ENCODE measurements around the gene AIFM3.

AIFM3 gene

DNA sequence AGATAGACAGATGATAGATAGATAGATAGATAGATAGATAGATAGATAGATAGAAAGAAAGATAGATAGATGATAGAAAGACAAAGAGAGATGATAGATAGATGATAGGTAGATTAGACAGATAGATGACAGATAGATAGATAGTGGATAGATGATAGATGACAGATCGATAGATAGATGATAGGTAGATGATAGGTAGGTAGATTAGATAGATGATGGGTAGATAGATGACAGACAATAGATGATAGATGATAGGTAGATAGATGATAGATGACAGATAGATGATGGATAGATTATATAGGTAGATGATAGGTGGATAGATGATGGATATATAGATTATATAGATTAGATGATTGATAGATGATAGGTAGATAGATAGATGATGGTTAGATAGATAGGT, 19.3 kb downstream of the AIFM3 start:
- H3K27ac Mint-ChIP-seq = no peak overlapping the region
- ATAC-seq = no peak
- H3K4me3 Mint-ChIP-seq = no peak overlapping the region
- no peaks in the 10 kb centered on the region for H3K9me3 Mint-ChIP-seq
- no peaks in the 10 kb centered on the region for H3K27me3 Mint-ChIP-seq
- peaks cover 23% of the 10 kb centered on the region for H3K4me1 Mint-ChIP-seq
- H3K36me3 Mint-ChIP-seq = peaks cover 32% of the 10 kb centered on the region

DNA sequence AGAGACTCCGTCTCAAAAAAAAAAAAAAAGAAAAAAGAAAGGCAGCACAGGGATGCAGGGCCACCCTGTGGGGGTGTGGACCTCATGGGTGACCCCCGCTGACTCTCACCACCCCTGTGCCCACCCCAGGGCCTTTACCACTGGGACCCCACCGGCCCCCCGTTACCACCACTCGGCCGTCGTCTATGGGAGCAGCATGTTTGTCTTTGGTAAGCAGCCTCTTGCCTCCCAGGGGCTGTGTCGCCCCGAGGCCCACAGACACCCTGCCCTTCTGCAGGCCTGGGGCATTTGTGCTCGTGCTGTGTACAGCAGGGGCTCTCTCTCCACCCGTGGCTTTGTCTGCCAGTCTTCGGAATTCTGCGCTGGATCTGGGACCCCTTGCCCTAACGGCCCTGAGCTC, 20.3 kb downstream of the AIFM3 start:
- Mint-ChIP-seq H3K36me3 (peaks cover 32% of the 10 kb centered on the region), H3K4me1 (peaks cover 16% of the 10 kb centered on the region), H3K27ac (no peak overlapping the region), H3K27me3 (no peaks in the 10 kb centered on the region), H3K9me3 (no peaks in the 10 kb centered on the region), H3K4me3 (no peak overlapping the region)
- ATAC-seq = no peak

DNA sequence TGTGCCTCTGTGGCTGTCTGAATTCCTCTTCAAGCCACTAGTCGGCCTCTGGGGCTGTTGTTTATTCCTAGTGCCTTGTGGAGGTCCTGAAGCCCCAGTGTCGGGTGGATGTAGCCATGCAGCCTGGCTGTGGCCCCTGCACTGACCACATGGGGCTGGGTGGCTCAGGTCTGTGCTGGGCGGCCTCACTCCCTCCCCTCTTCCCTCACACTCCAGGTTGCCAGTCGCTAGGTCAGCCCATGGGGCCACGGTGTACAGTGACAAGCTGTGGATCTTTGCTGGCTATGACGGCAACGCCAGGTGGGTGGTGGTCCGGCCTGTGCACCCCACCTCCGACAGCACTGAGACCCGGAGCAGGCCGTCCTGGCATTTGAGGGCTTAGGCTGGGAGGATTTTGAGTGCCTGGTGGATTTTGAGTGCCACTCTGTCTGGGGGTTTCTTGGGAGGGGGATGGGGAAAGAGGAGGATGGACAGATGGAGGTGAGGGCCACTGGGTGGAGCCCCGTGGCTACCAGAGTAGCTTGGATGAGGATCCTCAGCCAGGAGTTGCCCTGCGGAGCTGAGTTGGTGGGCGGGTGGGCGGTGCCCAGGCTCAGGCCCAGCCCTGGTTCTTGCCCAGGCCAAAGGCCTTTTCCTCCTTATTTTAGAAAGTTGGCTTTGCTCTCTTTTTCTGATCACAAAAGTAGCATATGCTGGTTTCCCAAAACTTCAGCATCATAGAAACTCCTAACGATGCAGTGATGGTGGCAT, 21.7 kb downstream of the AIFM3 start:
- no peaks in the 10 kb centered on the region for H3K27me3 Mint-ChIP-seq
- no peaks in the 10 kb centered on the region for H3K9me3 Mint-ChIP-seq
- ATAC-seq = no peak
- no peak overlapping the region for H3K27ac Mint-ChIP-seq
- H3K36me3 Mint-ChIP-seq = peaks cover 37% of the 10 kb centered on the region
- H3K4me3 Mint-ChIP-seq = no peak overlapping the region
- H3K4me1 Mint-ChIP-seq = peaks cover 5% of the 10 kb centered on the region

DNA sequence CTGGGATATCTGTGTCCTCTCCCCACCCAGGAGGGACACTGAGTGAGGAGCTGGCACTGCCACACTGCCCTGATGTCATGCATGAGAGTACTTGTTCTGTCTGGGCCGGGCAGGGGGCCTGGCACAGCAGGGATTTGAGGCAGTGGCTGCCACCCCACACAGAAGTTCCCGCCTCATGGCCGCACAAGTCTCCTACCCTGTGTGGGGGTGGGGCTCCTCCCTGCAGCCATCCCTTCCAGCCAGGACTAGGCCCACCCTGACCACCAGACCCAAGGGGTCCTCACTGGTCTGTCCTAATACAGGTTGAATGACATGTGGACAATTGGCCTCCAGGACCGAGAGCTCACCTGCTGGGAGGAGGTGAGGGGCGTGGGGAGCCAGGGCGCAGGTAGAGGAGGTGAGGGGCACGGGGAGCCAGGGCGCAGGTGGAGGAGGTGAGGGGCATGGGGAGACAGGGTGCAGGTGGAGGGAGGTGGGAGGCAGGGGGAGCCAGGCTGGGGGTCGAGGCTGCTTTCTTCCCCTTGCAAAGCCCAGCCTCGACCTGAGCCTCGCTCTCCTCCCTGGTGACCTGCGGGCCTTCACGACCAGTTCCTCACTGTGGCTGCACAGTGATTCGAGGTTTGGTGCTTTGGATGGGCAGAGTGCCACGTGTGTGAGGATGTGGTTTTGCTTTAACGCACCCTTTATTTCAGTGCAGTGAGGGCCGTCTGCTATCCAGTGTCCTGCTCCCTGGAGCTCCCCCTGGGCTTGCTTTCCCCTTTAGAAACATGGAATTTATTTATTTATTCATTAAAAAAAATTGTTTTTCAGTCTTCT, 22.5 kb downstream of the AIFM3 start:
- no peak for ATAC-seq
- Mint-ChIP-seq H3K27me3 (no peaks in the 10 kb centered on the region), H3K36me3 (peaks cover 32% of the 10 kb centered on the region), H3K4me3 (no peak overlapping the region), H3K27ac (no peak overlapping the region), H3K9me3 (no peaks in the 10 kb centered on the region), H3K4me1 (no peaks in the 10 kb centered on the region)

DNA sequence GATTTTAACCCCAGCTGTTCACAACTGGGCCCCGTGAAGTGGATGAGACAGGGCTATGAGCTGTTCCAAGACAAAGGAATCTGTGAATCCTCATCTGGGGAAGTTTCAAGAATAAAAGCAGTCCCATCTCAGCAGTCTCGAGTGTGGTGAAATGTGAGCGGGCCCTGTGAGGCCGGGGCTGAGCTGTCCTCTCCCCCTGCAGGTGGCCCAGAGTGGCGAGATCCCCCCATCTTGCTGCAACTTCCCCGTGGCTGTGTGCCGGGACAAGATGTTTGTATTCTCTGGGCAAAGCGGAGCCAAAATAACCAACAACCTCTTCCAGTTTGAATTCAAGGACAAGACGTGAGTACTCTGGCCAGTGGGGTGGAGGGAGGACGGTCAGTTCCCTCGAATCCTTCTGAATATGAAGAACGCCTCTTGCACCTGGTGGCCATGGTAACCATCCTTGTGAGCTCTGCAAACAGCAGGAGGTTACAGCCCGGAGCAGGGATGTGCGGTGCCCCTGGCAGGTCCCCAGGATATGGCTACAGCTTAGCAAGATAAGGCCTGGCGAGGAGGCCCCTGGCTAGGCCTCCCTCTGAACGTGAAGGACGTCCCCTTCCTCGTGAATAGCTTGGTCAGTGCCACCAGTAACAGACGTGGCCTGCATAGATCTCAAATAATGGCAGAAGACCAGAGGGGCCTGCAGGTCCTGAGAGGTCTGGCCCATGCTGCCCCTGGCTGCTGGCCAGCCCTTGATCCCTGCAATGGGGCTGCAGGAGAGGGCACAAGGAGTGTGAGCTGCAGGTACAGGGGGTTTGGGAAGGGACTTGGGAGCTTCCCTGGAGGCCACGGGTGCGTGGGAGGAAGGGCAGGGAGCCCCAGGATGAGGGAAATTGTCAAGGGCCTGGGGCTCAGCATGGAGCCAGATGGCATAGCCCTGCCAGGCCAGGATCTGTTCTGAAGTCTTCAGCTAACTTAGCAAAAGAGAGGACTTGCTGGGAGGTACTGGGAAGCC, 23.4 kb downstream of the AIFM3 start:
- no peaks in the 10 kb centered on the region for H3K9me3 Mint-ChIP-seq
- no peak overlapping the region for H3K4me3 Mint-ChIP-seq
- H3K27me3 Mint-ChIP-seq = no peaks in the 10 kb centered on the region
- H3K4me1 Mint-ChIP-seq = no peaks in the 10 kb centered on the region
- peaks cover 37% of the 10 kb centered on the region for H3K36me3 Mint-ChIP-seq
- ATAC-seq = no peak
- H3K27ac Mint-ChIP-seq = no peak overlapping the region

DNA sequence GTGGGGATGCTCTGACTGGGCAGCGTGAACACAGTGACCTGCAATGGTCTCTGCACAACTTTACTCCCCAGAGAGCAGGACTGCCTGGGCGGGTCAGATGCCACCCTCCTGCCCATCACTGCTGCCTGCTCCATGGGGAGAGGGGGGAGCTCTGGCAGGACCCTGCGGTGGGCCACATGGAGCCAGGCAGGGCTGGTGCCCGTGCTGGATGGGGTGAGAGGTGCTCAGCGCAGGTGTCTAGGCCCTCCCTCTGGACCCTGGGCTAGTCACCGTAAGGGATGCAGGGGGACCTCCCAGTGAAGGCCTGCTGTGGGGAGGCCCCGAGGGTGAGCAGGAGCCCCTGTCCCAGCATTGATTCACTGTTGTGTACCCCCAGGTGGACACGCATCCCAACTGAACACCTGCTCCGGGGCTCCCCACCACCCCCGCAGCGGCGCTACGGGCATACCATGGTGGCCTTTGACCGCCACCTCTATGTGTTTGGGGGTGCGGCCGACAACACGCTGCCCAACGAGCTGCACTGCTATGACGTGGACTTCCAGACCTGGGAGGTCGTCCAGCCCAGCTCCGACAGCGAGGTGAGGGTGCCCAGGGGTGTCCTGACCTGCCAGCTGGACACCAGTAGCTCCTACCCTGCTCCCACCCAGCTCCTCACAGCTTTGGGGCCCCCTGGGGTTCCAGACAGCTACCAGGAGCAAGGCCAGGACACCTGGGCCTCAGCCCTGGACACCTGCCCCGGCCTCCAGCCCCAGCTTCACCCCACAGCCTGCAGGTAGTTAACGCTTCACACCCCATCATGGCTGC, 24.4 kb downstream of the AIFM3 start:
- H3K9me3 Mint-ChIP-seq = no peaks in the 10 kb centered on the region
- H3K36me3 Mint-ChIP-seq = peaks cover 39% of the 10 kb centered on the region
- no peaks in the 10 kb centered on the region for H3K4me1 Mint-ChIP-seq
- ATAC-seq = no peak
- H3K27ac Mint-ChIP-seq = no peak overlapping the region
- H3K27me3 Mint-ChIP-seq = no peaks in the 10 kb centered on the region
- no peak overlapping the region for H3K4me3 Mint-ChIP-seq

DNA sequence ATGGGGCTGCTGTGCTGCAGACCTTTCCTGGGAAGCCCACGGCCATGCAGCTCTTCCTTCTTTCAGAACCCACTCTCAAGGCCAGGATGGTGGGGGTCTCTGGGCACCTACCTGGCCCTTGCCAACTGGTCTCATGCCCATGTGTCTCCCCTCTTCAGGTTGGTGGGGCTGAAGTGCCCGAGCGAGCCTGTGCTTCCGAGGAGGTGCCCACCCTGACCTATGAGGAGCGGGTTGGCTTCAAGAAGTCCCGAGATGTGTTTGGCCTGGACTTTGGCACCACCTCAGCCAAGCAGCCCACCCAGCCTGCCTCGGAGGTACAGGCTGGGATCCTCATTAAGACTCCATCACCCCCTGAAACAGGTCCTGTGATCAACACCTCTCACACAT, 25.0 kb downstream of the AIFM3 start:
- Mint-ChIP-seq H3K9me3 (no peaks in the 10 kb centered on the region), H3K27me3 (no peaks in the 10 kb centered on the region), H3K4me1 (no peaks in the 10 kb centered on the region), H3K27ac (no peak overlapping the region), H3K4me3 (no peak overlapping the region), H3K36me3 (peaks cover 37% of the 10 kb centered on the region)
- ATAC-seq = no peak

DNA sequence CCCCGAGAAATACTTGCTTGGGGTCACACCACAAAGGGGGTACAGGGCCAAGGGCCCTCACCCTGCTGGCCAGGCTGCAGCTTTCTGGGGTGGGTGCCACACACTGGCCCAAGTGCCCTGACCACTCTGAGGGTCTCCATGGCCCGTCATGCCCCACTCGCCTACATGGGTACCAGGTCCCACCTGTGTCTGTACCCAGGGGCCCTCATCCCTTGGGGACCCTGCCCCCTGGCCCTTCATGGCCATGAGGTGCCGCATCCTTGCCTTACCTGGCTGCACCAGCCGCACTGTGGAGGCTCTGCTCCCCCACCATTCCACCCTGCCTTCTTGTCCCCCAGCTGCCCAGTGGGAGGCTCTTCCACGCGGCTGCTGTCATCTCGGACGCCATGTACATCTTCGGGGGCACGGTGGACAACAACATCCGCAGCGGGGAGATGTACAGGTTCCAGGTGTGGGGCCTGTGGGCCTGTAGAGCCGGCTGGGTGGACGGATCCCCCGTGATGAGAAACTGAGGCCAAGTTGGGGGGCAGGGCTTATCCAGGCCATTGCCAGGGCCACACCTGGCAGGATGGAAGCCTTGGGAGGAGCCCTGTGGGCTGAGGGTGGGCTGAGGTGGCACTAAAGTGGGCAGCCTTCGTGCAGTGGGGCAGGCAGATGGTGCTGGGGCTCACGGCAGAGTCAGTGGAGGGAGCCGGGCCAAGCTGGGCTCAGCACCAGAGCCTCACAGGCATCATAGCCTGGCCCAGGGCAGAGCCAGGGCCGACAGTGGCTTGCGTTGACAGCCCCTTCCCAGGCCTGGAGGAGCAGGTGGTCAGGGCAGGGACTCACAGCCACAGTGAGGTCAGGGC, 25.6 kb downstream of the AIFM3 start:
- Mint-ChIP-seq H3K27me3 (no peaks in the 10 kb centered on the region), H3K9me3 (no peaks in the 10 kb centered on the region), H3K27ac (no peak overlapping the region), H3K4me1 (no peaks in the 10 kb centered on the region), H3K4me3 (no peak overlapping the region), H3K36me3 (peaks cover 34% of the 10 kb centered on the region)
- no peak for ATAC-seq

DNA sequence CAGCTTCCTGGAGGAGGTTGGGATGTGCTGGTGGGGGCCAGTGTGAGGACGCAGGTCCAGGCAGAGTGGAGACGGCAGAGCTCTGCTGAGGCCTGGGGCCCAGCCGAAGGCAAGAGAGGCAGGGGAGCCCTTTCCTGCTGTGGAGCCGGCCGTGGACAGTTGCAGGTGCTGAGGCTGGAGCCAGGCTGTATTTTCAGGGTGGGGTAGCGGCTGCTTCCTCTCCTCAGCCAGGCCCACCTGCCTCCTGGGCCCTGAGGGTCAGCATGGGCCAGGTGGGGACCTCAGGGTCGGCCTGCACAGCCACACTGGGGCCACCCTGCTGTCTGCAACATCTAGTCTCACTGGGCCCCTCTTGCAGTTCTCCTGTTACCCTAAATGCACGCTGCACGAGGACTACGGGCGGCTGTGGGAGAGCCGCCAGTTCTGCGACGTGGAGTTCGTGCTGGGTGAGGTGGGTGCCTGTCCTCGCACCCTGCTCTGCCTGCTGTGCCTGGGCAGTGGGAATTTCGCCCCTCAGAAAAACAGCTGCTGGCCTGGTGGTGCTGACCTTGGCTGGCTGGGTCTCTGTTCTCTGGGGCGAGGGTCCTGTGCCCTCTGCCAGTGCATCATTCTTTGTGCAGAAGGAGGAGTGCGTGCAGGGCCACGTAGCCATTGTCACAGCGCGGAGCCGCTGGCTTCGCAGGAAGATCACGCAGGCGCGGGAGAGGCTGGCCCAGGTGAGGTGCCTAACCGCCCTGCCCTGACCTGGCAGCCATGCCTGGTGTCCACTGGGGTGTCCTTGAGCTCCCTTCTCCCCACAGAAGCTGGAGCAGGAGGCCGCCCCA, 26.5 kb downstream of the AIFM3 start:
- peaks cover 38% of the 10 kb centered on the region for H3K36me3 Mint-ChIP-seq
- H3K27me3 Mint-ChIP-seq = no peaks in the 10 kb centered on the region
- H3K4me1 Mint-ChIP-seq = peaks cover 7% of the 10 kb centered on the region
- H3K4me3 Mint-ChIP-seq = no peak overlapping the region
- no peak overlapping the region for H3K27ac Mint-ChIP-seq
- no peak for ATAC-seq
- no peaks in the 10 kb centered on the region for H3K9me3 Mint-ChIP-seq

DNA sequence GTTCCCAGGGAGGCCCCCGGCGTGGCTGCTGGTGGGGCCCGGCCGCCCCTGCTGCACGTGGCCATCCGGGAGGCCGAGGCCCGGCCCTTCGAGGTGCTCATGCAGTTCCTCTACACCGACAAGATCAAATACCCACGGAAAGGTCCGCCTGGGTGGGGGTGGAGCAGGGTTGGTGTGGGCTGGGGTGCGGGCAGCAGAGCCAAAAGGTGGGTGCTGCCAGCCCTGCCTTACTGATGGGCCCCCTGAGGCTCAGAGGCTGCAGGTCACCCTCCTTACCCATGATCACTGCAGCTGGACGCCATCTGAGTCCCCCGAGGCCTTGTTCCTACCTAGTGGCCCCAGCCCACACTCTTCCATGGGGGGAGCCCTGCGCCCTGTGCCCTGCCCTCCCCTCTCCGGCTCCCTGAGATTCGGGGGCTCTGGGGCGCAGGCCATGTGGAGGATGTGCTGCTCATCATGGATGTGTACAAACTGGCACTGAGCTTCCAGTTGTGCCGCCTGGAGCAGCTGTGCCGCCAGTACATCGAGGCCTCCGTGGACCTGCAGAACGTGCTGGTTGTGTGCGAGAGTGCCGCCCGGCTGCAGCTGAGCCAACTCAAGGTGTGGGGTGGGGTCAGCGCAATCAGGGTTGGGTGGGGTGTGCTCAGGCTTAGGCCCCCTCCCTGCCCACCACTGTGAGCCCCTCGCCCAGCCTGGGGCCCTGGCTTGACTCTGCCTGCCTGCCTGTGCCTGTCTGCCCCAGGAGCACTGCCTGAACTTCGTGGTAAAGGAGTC, 27.3 kb downstream of the AIFM3 start:
- Mint-ChIP-seq H3K36me3 (peaks cover 38% of the 10 kb centered on the region), H3K27me3 (no peaks in the 10 kb centered on the region), H3K9me3 (no peaks in the 10 kb centered on the region), H3K27ac (no peak overlapping the region), H3K4me1 (peaks cover 8% of the 10 kb centered on the region), H3K4me3 (no peak overlapping the region)
- no peak for ATAC-seq

DNA sequence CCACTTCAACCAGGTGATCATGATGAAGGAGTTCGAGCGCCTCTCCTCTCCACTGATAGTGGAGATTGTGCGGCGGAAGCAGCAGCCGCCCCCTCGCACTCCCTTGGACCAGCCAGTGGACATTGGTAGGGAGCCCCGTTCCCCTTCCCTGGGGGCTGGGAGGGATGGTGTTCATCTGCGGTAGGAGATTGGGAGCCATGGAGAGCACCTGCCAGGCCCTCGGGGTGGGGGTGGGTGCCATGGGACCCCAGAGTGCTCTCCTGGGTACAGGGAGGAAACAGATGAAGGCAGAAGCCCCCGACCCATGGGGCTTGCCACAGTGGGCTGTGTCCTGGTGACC, 27.8 kb downstream of the AIFM3 start:
- no peaks in the 10 kb centered on the region for H3K27me3 Mint-ChIP-seq
- H3K36me3 Mint-ChIP-seq = peaks cover 38% of the 10 kb centered on the region
- no peak for ATAC-seq
- no peak overlapping the region for H3K27ac Mint-ChIP-seq
- H3K9me3 Mint-ChIP-seq = no peaks in the 10 kb centered on the region
- peaks cover 11% of the 10 kb centered on the region for H3K4me1 Mint-ChIP-seq
- H3K4me3 Mint-ChIP-seq = no peak overlapping the region

DNA sequence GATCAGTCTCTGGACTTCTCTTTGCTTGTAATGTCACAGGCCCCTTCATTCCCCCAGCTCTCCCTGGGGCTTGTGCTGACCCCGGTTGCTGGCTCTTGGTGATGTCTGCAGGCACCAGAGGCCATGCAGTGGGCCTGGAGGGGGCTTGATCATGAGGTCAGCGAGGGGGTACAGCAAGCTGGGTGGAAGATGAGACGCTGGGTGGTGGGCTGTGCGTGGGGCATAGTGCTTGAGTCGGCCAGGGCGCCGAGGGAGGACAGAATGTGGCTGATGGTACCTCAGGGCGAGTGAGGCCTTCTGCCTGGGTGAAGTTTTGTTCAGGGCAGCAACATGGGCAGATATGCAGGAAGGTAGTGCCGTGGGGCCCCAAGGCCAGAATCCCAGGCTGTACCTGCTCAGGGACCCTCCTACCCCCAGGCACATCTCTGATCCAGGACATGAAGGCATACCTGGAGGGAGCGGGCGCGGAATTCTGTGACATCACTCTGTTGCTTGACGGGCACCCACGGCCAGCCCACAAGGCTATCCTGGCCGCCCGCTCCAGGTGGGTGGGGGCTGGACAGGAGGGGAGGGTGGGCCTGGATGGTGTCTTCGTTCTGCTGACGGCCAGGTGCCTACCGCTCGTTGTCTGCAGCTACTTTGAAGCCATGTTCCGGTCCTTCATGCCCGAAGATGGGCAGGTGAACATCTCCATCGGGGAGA, 28.4 kb downstream of the AIFM3 start:
- Mint-ChIP-seq H3K9me3 (no peaks in the 10 kb centered on the region), H3K27me3 (no peaks in the 10 kb centered on the region), H3K36me3 (peaks cover 34% of the 10 kb centered on the region), H3K27ac (no peak overlapping the region), H3K4me3 (no peak overlapping the region), H3K4me1 (peaks cover 17% of the 10 kb centered on the region)
- ATAC-seq = no peak
